Measurements from ENCODE around the gene BCL2L13.
"Not testable (repeated sequence)": the region's sequence is repeated elsewhere in the genome, so short reads cannot be mapped to it uniquely, and the experiment has no call there.

BCL2L13 gene

GRCh38 chr22:17753401-17753989 is 114.9 kb downstream of the BCL2L13 start:
- no peak for DNase-seq (ENCODE audit: low read depth, low spot score)

GRCh38 chr22:17754233-17754925 is 115.8 kb downstream of the BCL2L13 start:
- no peak for DNase-seq (ENCODE audit: low read depth, low spot score)

- no peak for DNase-seq (ENCODE audit: low read depth, low spot score)
Observed at GRCh38 chr22:17761138-17761488, 122.6 kb downstream of the BCL2L13 start.

GRCh38 chr22:17763442-17763841 is 124.9 kb downstream of the BCL2L13 start:
- DNase-seq (ENCODE audit: low read depth, low spot score): not testable (repeated sequence)

- DNase-seq (ENCODE audit: low read depth, low spot score): no peak
Observed at GRCh38 chr22:17764036-17764435, 125.5 kb downstream of the BCL2L13 start.

GRCh38 chr22:17764852-17765251 is 126.3 kb downstream of the BCL2L13 start:
- DNase-seq (ENCODE audit: low read depth, low spot score): not testable (repeated sequence)

GRCh38 chr22:17767233-17768065 is 128.9 kb downstream of the BCL2L13 start:
- peak; percentile 30 for DNase-seq (ENCODE audit: low read depth, low spot score)

GRCh38 chr22:17769013-17769715 is 130.6 kb downstream of the BCL2L13 start:
- DNase-seq (ENCODE audit: low read depth, low spot score): no peak

GRCh38 chr22:17769716-17770082 is 131.1 kb downstream of the BCL2L13 start:
- no peak for DNase-seq (ENCODE audit: low read depth, low spot score)

GRCh38 chr22:17770180-17771077 is 131.9 kb downstream of the BCL2L13 start:
- no peak for DNase-seq (ENCODE audit: low read depth, low spot score)

- no peak for DNase-seq (ENCODE audit: low read depth, low spot score)
Observed at GRCh38 chr22:17772249-17772957, 133.8 kb downstream of the BCL2L13 start.

- no peak for DNase-seq (ENCODE audit: low read depth, low spot score)
Observed at GRCh38 chr22:17772958-17773605, 134.5 kb downstream of the BCL2L13 start.

- peak; percentile 28 for DNase-seq (ENCODE audit: low read depth, low spot score)
Observed at GRCh38 chr22:17773606-17774205, 135.1 kb downstream of the BCL2L13 start.

- no peak for DNase-seq (ENCODE audit: low read depth, low spot score)
Observed at GRCh38 chr22:17774206-17774925, 135.8 kb downstream of the BCL2L13 start, which contains the start of gene BID. TSS of gene BID (minus strand) at chr22:17774469. CDS start at chr22:17750116, 24,353 bp downstream.

GRCh38 chr22:17774926-17775685 is 136.5 kb downstream of the BCL2L13 start:
- no peak for DNase-seq (ENCODE audit: low read depth, low spot score)

GRCh38 chr22:17775781-17776465 is 137.4 kb downstream of the BCL2L13 start:
- no peak for DNase-seq (ENCODE audit: low read depth, low spot score)

- DNase-seq (ENCODE audit: low read depth, low spot score): peak; percentile 33
Observed at GRCh38 chr22:17777005-17777716, 138.6 kb downstream of the BCL2L13 start.
